HepG2 (cell line): ENCODE data around the gene FAM229A.
A peak's percentile ranks its signal among the peaks of the same experiment; 100 is the strongest.

Experiments
- BRCA1 ChIP-seq: sonication (generic); formaldehyde crosslinking; IDR thresholded peaks from 2 replicates; pipeline ENCODE4 v1.4.0; 2020; ENCODE audit warnings: missing genetic modification reagents
- CTCF ChIP-seq: sonication (generic); formaldehyde crosslinking; IDR thresholded peaks from 2 replicates; pipeline ENCODE4 v1.5.0; 2020; ENCODE audit warnings: mild to moderate bottlenecking, missing genetic modification reagents, moderate library complexity
- FOXM1 ChIP-seq: sonication (generic); formaldehyde crosslinking; IDR thresholded peaks from 2 replicates; pipeline ENCODE4 v1.5.0; 2020; ENCODE audit warnings: missing genetic modification reagents
- KDM3A ChIP-seq: IDR thresholded peaks from 2 replicates; pipeline ENCODE4 v1.6.1; 2018; ENCODE audit warnings: low read depth, missing compliant biosample characterization
- MTF2 ChIP-seq: sonication (generic); formaldehyde crosslinking; IDR thresholded peaks from 2 replicates; pipeline ENCODE4 v1.5.0; 2020; ENCODE audit warnings: missing genetic modification reagents, borderline replicate concordance
- PHB2 ChIP-seq: fragments of 450-650 bp; IDR thresholded peaks from 2 replicates; pipeline ENCODE4 v1.6.1; 2018; ENCODE audit not compliant: partially characterized antibody
- ZNF878 ChIP-seq: sonication (generic); formaldehyde crosslinking; IDR thresholded peaks from 2 replicates; pipeline ENCODE4 v1.8.1; 2023; ENCODE audit warnings: mild to moderate bottlenecking, missing genetic modification reagents, moderate library complexity

DNA sequence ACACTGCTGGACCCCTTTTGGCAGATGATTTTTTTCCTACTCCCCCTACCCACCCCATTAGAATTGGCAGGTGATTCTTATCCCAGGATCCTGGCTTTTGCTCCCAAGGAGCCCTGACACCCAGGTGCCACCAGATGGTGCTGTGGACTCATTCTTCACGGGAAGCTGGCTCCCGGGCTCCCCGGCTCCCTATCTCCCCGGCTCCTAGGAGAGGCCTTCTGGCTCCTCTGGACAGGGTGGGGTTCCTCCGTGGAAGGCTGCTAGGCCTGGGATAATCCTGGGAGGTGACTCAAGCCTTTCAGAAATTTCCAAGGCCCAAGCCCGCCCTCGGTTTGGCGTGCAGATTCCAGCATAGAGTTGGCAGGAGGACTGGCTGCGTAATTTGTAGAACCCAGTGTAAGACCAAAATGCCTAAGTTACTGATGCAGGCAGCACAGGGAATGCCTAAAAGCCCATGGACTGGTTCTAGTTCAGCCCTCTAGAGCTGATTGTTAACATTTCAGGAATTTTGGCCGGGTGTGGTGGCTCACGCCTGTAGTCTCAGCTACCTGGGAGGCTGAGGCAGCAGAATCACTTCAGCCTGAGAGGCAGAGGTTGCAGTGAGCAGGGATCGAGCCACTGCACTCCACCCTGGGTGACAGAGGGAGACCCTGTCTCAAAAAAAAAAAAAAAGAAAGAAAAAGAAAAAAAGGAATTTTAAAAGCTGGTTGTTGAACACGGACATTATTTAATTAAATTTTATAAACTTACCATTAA is 38.8 kb upstream of the FAM229A start:
- no peak for TF ChIP-seq ZNF878
- no peak for TF ChIP-seq FOXM1
- TF ChIP-seq MTF2 (CRISPR knock-in tag) = no peak
- no peak for TF ChIP-seq PHB2
- TF ChIP-seq CTCF (CRISPR knock-in tag) = peak; percentile 89
- TF ChIP-seq BRCA1 (CRISPR knock-in tag) = no peak
- TF ChIP-seq KDM3A (CRISPR knock-in tag) = 0 out of 2 replicates have a peak, but pooled peaks have one; percentile 55
